ENCODE measurements around the gene CALR.

The CALR gene

GRCh38 chr19:12938779-12939601, 581 bp downstream of the CALR start (continued):
- TF ChIP-seq, protein P1, sequence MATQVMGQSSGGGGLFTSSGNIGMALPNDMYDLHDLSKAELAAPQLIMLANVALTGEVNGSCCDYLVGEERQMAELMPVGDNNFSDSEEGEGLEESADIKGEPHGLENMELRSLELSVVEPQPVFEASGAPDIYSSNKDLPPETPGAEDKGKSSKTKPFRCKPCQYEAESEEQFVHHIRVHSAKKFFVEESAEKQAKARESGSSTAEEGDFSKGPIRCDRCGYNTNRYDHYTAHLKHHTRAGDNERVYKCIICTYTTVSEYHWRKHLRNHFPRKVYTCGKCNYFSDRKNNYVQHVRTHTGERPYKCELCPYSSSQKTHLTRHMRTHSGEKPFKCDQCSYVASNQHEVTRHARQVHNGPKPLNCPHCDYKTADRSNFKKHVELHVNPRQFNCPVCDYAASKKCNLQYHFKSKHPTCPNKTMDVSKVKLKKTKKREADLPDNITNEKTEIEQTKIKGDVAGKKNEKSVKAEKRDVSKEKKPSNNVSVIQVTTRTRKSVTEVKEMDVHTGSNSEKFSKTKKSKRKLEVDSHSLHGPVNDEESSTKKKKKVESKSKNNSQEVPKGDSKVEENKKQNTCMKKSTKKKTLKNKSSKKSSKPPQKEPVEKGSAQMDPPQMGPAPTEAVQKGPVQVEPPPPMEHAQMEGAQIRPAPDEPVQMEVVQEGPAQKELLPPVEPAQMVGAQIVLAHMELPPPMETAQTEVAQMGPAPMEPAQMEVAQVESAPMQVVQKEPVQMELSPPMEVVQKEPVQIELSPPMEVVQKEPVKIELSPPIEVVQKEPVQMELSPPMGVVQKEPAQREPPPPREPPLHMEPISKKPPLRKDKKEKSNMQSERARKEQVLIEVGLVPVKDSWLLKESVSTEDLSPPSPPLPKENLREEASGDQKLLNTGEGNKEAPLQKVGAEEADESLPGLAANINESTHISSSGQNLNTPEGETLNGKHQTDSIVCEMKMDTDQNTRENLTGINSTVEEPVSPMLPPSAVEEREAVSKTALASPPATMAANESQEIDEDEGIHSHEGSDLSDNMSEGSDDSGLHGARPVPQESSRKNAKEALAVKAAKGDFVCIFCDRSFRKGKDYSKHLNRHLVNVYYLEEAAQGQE (tag by site-specific recombination; IDR thresholded peaks at IDR 0.05): peak; percentile 71; the same call in 1 of the 2 replicates
- TF ChIP-seq ZNF48 (tag by site-specific recombination; IDR thresholded peaks at IDR 0.05) (no peak), PRDM1 (tag by site-specific recombination; IDR thresholded peaks at IDR 0.05) (no peak), ZNF580 (tag by site-specific recombination; IDR thresholded peaks at IDR 0.05) (peak; percentile 31; the same call in 1 of the 2 replicates), HIC1 (tag by site-specific recombination; IDR thresholded peaks at IDR 0.05) (no peak), FEZF1 (tag by site-specific recombination; IDR thresholded peaks at IDR 0.05) (no peak), SCRT2 (tag by site-specific recombination; IDR thresholded peaks at IDR 0.05) (no peak), BCL11B (tag by site-specific recombination; IDR thresholded peaks at IDR 0.05; ENCODE audit: low read depth) (no peak), ZNF76 (tag by site-specific recombination; IDR thresholded peaks at IDR 0.05; ENCODE audit: borderline replicate concordance, low read depth) (peak; percentile 55; the same call in 1 of the 2 replicates), SCRT1 (tag by site-specific recombination; IDR thresholded peaks at IDR 0.05; ENCODE audit: borderline replicate concordance) (no peak; the same call in 1 of the 2 replicates), ZNF558 (tag by site-specific recombination; IDR thresholded peaks at IDR 0.05) (no peak), ZNF138 (tag by site-specific recombination; IDR thresholded peaks at IDR 0.05; ENCODE audit: borderline replicate concordance) (no peak), HOXD13 (CRISPR knock-in tag; IDR thresholded peaks at IDR 0.05; ENCODE audit: borderline replicate concordance) (no peak), ATF2 (tag by site-specific recombination; IDR thresholded peaks at IDR 0.05; ENCODE audit: low read depth) (no peak), SETDB1 (IDR thresholded peaks at IDR 0.05; ENCODE audit: insufficient read length, low read length) (no peak), MZF1 (tag by site-specific recombination; IDR thresholded peaks at IDR 0.05; ENCODE audit: borderline replicate concordance) (no peak), ZNF16 (tag by site-specific recombination; IDR thresholded peaks at IDR 0.05; ENCODE audit: low read depth) (no peak), ZNF248 (tag by site-specific recombination; IDR thresholded peaks at IDR 0.05) (no peak), ZNF785 (tag by site-specific recombination; IDR thresholded peaks at IDR 0.05) (no peak; the same call in 1 of the 2 replicates), ZNF184 (tag by site-specific recombination; IDR thresholded peaks at IDR 0.05) (0 out of 2 replicates have a peak, but pooled peaks have one; percentile 42), ZNF121 (tag by site-specific recombination; IDR thresholded peaks at IDR 0.05) (0 out of 2 replicates have a peak, but pooled peaks have one; percentile 37), ZNF112 (tag by site-specific recombination; IDR thresholded peaks at IDR 0.05) (no peak), ZNF596 (tag by site-specific recombination; IDR thresholded peaks at IDR 0.05) (no peak), ZNF529 (tag by site-specific recombination; IDR thresholded peaks at IDR 0.05; ENCODE audit: insufficient replicate concordance) (no peak), BCL11A (tag by site-specific recombination; IDR thresholded peaks at IDR 0.05; ENCODE audit: low read depth) (no peak)
- TF ChIP-seq, protein P2, sequence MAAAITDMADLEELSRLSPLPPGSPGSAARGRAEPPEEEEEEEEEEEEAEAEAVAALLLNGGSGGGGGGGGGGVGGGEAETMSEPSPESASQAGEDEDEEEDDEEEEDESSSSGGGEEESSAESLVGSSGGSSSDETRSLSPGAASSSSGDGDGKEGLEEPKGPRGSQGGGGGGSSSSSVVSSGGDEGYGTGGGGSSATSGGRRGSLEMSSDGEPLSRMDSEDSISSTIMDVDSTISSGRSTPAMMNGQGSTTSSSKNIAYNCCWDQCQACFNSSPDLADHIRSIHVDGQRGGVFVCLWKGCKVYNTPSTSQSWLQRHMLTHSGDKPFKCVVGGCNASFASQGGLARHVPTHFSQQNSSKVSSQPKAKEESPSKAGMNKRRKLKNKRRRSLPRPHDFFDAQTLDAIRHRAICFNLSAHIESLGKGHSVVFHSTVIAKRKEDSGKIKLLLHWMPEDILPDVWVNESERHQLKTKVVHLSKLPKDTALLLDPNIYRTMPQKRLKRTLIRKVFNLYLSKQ (tag by site-specific recombination; IDR thresholded peaks at IDR 0.05; ENCODE audit: borderline replicate concordance): no peak
- TF ChIP-seq, protein P3, sequence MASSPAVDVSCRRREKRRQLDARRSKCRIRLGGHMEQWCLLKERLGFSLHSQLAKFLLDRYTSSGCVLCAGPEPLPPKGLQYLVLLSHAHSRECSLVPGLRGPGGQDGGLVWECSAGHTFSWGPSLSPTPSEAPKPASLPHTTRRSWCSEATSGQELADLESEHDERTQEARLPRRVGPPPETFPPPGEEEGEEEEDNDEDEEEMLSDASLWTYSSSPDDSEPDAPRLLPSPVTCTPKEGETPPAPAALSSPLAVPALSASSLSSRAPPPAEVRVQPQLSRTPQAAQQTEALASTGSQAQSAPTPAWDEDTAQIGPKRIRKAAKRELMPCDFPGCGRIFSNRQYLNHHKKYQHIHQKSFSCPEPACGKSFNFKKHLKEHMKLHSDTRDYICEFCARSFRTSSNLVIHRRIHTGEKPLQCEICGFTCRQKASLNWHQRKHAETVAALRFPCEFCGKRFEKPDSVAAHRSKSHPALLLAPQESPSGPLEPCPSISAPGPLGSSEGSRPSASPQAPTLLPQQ (tag by site-specific recombination; IDR thresholded peaks at IDR 0.05): no peak
